Right cardiac atrium (tissue), 5 donors: ENCODE results near the gene FRMPD3. TPM values are rescaled to one million over a fixed set of nuclear protein-coding genes. Genes with fewer than 3 reads are reported as not detected.

ENCODE experiments used
- ATAC-seq, 2 donors: fragments of 200-7000 bp; cut with Tn5 transposase; one replicate each; pipeline versions ENCODE4 v1.8.0 to v1.9.1; 2020; ENCODE audit warnings: moderate library complexity in 2 of 2, mild to moderate bottlenecking in 1 of 2
- DNase-seq, 3 donors: peaks; one replicate each; pipeline ENCODE4 v3.0.0-alpha.2; 2020
- H3K27ac ChIP-seq: one replicate; pipeline ENCODE4 v1.5.1; 2013; ENCODE audit warnings: mild to moderate bottlenecking, low read length, control low read depth, moderate library complexity
- H3K27me3 ChIP-seq: one replicate; pipeline ENCODE4 v1.6.1; 2013; ENCODE audit not compliant: control insufficient read depth, insufficient read depth
- H3K4me1 ChIP-seq: one replicate; pipeline ENCODE4 v1.6.1; 2013; ENCODE audit warnings: low read length; ENCODE audit not compliant: control insufficient read depth, insufficient read depth
- H3K4me3 ChIP-seq: one replicate; pipeline ENCODE4 v1.5.1; 2013; ENCODE audit warnings: low read length, control low read depth
- H3K9me3 ChIP-seq: one replicate; pipeline ENCODE4 v1.6.1; 2013; ENCODE audit warnings: low read length; ENCODE audit not compliant: control insufficient read depth
- WGBS: extraction: QIAGEN DNeasy Blood & Tissue Kit; methylation state at CpG from one replicate; pipeline ENCODE4 v1.1.7; 2013; 5-methylcytosine and 5-hydroxymethylcytosine counted together
- intact Hi-C, 4 donors: fragments of 100-400 bp; cut with DNase I; formaldehyde crosslinking; loops; one replicate each; pipeline versions ENCODE4 v1.11.0 to v1.14.0; 2022 to 2023
- polyA plus RNA-seq: library from polyadenylated mRNA; stranded (reverse); fragments of 200-250 nt; gene quantifications from one replicate; pipeline ENCODE4 v1.2.3, GENCODE V29; 2013
- total RNA-seq, 4 donors: library from RNA; stranded (reverse); fragmentation: NEBNext Ultra II Directional; extraction: Animal tissue kit (Norgen Biotek cat#: 25700); gene quantifications; one replicate each; pipeline ENCODE4 v1.2.1, GENCODE V29; 2021
- donor health status: healthy with polysubstance abuse.
- donor health status: DM: no; HTN: yes; CAD: no.
- donor health status: DM: no; HTN: no; CAD: no.
- donor health status: DM: no; HTN: yes; CAD: no; lungs with severe emphysema.
- donor health status: DM: yes; HTN: yes; CAD: no.

Gene FRMPD3
- total and polyA plus RNA-seq, 5 donors: 0.05 to 0.36 (median 0.24) TPM

- DNase-seq: no peak
- ATAC-seq: no peak
- H3K4me3 ChIP-seq: no peak overlapping the region
- 79% methylated on average over 5 of the region's 5 CpGs for WGBS
- no peak overlapping the region for H3K27ac ChIP-seq
- no peaks in the 10 kb centered on the region for H3K9me3 ChIP-seq
- H3K27me3 ChIP-seq: no peaks in the 10 kb centered on the region
- no peaks in the 10 kb centered on the region for H3K4me1 ChIP-seq
- intact Hi-C loops: no loop called here
Measured at GRCh38 chrX:107480272-107480671, 30.8 kb downstream of the FRMPD3 start.

- intact Hi-C loops: no loop called here
- Histone ChIP-seq H3K27ac (no peak overlapping the region), H3K27me3 (no peaks in the 10 kb centered on the region), H3K4me3 (no peak overlapping the region), H3K4me1 (no peaks in the 10 kb centered on the region), H3K9me3 (no peaks in the 10 kb centered on the region)
- WGBS: 74% methylated on average over 3 of the region's 3 CpGs
- no peak for ATAC-seq
- no peak for DNase-seq
Measured at GRCh38 chrX:107482046-107482445, 32.6 kb downstream of the FRMPD3 start.

GRCh38 chrX:107484002-107484726, 34.7 kb downstream of the FRMPD3 start:
- intact Hi-C loops: no loop called here
- 32% methylated on average over 8 of the region's 8 CpGs for WGBS

GRCh38 chrX:107485013-107485412, 35.6 kb downstream of the FRMPD3 start:
- 35% methylated on average over 6 of the region's 6 CpGs for WGBS
- no peaks in the 10 kb centered on the region for H3K27me3 ChIP-seq
- H3K4me3 ChIP-seq: no peak overlapping the region
- DNase-seq: no peak
- ATAC-seq: peak; percentile 55 to 75
- H3K9me3 ChIP-seq: no peaks in the 10 kb centered on the region
- H3K27ac ChIP-seq: no peak overlapping the region
- intact Hi-C loops: no loop called here
- no peaks in the 10 kb centered on the region for H3K4me1 ChIP-seq

More at GRCh38 chrX:107484002-107484726, 34.7 kb downstream of the FRMPD3 start:
- Histone ChIP-seq H3K4me1 (no peaks in the 10 kb centered on the region), H3K27me3 (no peaks in the 10 kb centered on the region), H3K4me3 (no peak overlapping the region), H3K27ac (no peak overlapping the region), H3K9me3 (no peaks in the 10 kb centered on the region)
- ATAC-seq (peak; percentile 80 to 81), DNase-seq (peak; percentile 54 to 83 (median 79))

GRCh38 chrX:107493141-107493540, 43.7 kb downstream of the FRMPD3 start:
- DNase-seq (no peak), ATAC-seq (no peak)
- Histone ChIP-seq H3K9me3 (no peaks in the 10 kb centered on the region), H3K4me1 (no peaks in the 10 kb centered on the region), H3K27me3 (no peaks in the 10 kb centered on the region), H3K27ac (no peak overlapping the region), H3K4me3 (no peak overlapping the region)
- intact Hi-C loops: no loop called here
- 100% methylated on average over 2 of the region's 2 CpGs for WGBS

GRCh38 chrX:107496786-107497185, 47.3 kb downstream of the FRMPD3 start:
- Histone ChIP-seq H3K4me3 (no peak overlapping the region), H3K4me1 (no peaks in the 10 kb centered on the region), H3K27me3 (no peaks in the 10 kb centered on the region), H3K27ac (no peak overlapping the region), H3K9me3 (no peaks in the 10 kb centered on the region)
- DNase-seq (no peak), ATAC-seq (no peak)
- intact Hi-C loops: no loop called here
- WGBS: 69% methylated on average over 3 of the region's 3 CpGs

Other genes with a start within 250 kb of the FRMPD3 start
- gene NUP62CL, start 243.2 kb upstream of the FRMPD3 start, total RNA-seq: under 1 TPM; 0.23 to 0.88 (median 0.41) TPM
- gene NUP62CL, start 243.2 kb upstream of the FRMPD3 start, polyA plus RNA-seq: 0.52 TPM
- not detected for gene DNAAF6, start 243.0 kb upstream of the FRMPD3 start, total RNA-seq
- gene DNAAF6, start 243.0 kb upstream of the FRMPD3 start, polyA plus RNA-seq: not detected
- 10 to 100 TPM; 20.4 to 26.3 (median 24.8) TPM for gene PRPS1, start 178.9 kb downstream of the FRMPD3 start, total RNA-seq
- 13.9 TPM for gene PRPS1, start 178.9 kb downstream of the FRMPD3 start, polyA plus RNA-seq